Measurements from ENCODE around the gene PCDHGB5.

GRCh38 chr5:141369994-141370848 lies 27.5 kb upstream of the PCDHGB5 start, which contains the start of gene PCDHGB3:
- TF ChIP-seq POLR2AphosphoS5 (IDR thresholded peaks at IDR 0.05), result no peak
- no peak for TF ChIP-seq EP300 (IDR thresholded peaks at IDR 0.05)

Data from upper lobe of left lung (tissue), 4 donors.